Measurements from ENCODE around the gene PHOSPHO2.

GRCh38 chr2:169662744-169663143 is 31.5 kb upstream of the PHOSPHO2 start:
- TF ChIP-seq CTCF (IDR thresholded peaks at IDR 0.05; ENCODE audit: low read depth, low read length, poor library complexity, severe bottlenecking): no peak
- no peak for TF ChIP-seq EZH2phosphoT487 (IDR thresholded peaks at IDR 0.05; ENCODE audit: borderline replicate concordance, low read length)

Measured in DOHH2 (cell line).